IPS-NIHi11 (cell line): ENCODE data around the gene AP1M1.
A peak's percentile ranks its signal among the peaks of the same experiment; 100 is the strongest.

Experiments
- DNase-seq: peaks from one replicate; pipeline ENCODE4 v3.0.0; 2012; ENCODE audit warnings: mixed read lengths, low spot score

AP1M1 gene

DNA sequence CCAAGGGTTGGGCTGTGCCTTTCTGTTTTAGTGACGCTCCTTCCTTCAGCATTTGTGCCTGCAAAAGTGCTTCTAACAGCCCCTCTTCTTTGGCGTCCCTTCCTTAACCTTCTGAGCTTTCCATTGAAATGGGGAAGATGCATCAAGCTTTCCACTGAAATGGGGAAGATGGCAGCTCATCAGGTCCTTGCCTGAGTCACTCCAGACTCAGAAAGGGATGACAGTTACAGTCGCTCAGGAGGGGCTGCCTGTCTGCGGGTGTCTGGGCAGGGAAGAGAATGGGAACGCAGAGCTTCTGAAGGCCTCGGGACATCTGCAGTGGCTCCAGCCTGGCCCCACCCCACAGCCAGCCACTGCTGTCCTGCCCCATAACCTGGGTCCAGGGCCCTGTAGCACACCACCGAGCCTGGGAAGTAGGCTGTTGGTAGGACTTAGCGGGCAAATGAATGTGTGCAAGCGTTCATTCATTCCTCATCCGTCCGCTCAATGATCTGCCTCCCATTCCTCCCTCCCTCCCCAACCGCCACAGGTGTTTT lies 9.8 kb downstream of the AP1M1 start:
- DNase-seq: no peak

DNA sequence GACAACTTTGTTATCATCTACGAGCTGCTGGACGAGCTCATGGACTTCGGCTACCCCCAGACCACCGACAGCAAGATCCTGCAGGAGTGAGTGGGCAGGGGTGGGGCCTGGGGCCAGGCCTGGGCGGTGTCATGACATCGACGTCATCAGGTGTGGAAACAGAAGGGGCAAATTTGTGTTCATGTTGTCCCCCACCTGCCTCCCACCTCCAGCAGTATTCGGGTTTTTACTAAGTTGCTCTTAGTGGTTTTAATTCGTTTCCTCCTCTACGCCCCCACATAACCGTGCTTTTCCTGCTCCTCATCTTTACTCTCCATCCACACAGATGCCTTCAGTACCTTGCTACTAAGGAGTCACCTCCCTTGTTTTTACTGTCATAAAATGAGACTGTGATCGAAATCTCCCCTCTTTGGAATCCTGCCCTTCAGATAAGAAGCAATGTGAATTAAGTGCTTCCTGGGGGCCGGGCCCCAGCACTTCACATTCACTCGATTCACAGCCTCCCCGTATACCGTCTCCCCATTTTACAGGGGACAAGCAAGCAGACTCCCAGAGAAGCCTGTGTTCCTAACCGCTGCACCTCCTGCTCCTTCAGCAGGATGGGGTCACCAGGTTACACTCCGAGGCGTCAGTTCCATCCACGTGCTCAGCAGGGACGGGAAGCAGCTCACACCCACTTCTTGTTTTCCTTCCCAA lies 10.5 kb downstream of the AP1M1 start:
- no peak for DNase-seq

DNA sequence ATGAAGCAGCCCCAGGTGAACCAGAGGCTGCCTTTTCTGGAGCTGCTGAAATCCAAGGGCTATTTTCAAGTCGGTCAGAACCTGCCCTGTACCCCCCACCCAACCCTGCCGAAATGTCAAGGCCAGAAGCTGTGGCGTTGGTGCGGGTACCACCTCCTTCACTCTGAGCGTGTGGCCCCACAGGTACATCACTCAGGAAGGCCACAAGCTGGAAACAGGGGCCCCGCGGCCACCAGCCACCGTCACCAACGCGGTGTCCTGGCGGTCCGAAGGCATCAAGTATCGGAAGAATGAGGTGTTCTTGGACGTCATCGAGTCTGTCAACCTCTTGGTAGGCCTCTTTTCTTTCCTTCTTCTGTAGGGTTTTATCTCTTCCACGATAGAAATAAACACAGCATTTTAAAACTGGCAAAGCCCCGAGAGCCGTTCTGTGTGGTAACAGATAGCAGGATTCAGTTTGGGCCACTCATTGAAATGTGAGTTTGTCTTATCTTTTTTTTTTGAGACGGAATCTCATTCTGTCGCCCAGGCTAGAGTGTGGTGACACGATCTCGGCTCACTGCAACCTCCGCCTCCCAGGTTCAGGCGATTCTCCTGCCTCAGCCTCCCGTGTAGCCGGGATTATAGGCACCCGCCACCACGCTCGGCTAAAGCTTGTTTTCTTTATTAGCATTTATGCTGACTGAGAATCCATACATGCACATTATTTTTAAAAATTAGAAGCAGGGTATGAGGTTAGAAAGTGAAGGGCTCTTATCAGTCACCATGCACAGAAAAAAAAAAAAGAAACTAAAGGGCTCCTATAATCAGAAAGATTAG lies 11.3 kb downstream of the AP1M1 start:
- DNase-seq: no peak

DNA sequence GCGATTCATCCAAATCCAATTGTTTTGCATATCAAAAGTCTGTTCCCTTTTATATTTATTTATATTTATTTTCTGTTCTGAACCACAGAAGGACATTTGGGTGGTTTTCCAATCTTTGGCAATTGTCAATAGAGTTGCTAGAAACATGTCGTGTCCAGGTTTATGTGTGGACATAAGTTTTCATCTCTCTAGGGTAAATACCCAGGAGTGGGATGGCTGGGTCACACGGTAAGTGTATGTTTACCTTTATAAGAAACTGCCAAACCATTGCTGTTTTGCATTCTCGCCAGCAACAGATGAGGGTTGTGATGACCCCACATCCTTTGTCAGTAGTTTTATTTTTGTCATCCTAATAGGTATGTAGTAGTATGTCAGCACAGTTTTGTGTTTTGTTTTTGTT lies 12.5 kb downstream of the AP1M1 start:
- no peak for DNase-seq

DNA sequence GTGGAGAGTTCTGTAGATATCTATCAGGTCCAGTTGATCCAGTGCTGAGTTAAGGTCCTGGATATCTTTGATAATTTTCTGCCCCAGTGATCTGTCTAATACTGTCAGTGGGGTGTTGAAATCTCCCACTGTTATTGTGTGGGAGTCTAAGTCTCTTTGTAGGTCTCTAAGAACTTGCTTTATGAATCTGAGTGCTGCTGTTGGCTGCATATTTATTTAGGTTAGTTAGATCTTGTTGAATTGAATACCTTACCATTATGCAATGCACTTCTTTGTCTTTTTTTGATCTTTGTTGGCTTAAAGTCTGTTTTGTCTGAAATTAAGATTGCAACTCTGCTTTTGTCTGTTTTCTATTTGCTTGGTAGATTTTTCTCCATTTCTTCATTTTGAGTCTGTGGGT lies 15.4 kb downstream of the AP1M1 start:
- no peak for DNase-seq

DNA sequence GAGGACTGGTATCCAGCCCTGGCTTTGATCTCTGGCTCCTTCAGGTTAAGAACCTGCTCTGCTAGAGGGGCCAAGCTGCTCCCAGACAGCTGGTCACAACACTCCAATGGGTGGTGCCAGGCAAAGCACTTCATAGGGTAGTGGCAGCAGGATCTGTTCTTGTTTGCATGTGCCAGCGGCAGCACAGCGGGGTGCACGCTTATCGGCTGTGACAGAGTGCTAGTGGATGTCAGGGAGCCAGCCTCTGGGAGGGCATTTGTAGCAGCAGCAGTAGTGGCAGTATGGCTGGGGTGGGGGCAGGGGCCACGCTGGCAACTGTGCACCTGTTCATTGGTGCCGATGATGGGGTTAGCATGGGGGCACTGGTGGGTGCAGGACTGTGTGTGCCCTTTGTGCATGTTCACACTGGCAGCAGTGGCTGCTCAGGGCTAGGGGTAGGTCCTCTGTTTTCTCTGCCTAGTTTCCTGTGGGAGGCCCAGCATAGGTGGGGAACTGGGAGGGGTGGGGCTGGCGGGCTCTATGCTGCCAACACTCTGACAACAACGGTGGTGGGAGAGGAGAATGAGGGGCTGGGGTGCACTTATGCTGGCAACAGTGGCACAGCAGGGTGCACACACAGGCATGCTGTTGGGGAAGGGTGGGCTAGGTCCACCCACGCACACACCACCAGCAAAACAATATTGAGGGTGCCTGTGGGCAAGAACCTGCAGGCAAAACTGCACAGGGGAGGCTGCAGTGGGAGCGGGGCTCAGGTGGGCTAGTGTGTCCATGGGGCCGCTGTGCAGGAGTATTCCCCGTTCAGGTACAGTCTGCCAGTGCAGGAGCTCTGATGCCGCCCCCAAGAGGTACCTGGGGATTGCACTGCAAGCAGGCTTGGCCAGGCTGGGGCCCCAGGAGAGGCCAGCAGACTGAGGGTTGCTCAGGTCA lies 19.3 kb downstream of the AP1M1 start:
- DNase-seq: no peak

DNA sequence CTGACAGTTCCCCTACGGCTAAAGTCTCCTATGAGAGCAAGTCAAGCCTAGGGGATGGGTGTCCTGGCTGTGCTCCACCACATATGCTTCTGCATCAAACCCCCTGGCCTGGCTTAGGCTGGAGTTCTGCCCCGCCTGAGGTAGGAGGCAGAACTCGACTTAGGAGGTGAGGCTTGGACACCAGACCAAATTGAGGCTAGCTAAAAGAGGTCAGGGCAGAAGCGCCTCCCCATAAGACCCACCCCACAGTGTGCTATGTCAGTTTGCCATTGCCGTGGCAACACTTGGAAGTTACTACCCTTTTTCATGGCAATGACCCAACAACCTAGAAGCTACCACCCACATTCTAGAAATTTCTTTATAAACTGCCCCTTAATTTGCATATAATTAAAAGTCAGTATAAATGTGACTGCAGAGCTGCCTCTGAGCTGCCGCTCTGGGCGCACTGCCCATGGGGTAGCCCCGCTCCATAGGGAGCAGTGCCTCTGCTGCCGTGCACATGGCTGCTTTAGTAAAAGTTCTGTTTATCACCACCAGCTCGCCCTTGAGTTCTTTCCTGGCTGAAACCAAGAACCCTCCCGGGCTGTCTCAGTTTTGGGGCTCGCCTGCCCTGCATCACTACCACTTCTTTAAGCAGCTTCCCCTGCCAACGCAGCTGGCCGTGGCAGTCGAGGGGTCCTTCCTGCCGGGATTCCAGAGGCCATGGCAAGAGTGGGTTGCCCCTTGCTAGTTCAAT lies 20.2 kb downstream of the AP1M1 start:
- DNase-seq: no peak

DNA sequence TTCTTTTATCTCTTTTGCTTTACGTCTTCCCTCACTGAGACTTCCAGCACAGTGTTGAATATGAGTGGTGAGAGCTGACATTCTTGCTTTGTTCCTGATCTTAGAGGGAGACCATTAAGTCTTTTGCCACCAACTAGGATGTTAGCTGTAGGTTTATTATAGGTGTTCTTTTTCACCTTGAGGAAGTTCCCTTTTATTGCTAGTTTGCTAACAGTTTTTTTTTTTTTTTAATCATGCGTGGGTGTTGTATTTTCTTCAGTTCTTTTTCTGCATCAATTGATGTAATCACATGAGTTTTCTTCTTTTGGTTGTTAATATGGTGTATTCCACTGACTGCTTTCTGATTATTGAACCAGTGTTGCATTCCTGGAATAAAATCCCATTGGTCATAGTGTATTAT lies 21.1 kb downstream of the AP1M1 start:
- DNase-seq: no peak

DNA sequence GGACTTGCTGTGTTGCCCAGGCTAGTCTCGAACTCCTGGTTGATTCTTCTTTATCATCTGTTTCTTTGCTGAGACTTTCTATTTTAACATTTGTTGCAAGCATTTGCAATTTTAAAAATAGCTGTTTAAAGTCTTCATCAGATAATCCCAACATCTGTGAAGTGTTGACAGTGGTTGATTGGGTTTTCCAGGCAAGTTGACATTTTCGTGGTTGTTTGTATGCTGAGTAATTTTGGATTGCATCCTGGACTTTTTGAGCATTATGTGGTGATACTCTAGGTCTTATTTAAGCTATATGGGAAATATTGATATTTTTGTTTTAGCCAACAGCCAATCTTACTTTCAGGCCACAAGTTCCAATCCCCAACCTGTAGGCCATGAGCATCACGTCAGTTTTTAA lies 25.1 kb downstream of the AP1M1 start:
- DNase-seq: no peak

DNA sequence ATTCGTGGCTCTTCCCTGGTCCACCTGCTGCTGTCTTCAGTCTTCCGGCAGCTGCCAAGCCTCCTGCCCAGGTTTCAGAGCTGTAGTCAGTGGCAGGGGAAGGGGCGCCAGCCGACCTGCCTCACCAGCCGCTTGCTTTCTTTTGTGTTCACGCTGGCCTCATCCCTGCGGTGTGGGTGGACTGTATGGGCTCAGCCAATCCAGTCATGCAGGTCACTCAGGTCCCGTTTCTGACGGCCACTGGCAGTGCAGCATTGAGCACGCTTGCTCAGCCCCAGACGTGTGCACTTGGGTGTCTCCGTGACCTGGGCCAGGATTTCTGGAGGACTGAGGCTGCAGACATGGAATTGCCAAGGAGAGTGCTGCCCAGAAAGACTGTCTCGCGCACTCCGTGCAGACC lies 26.0 kb downstream of the AP1M1 start:
- peak; percentile 1 for DNase-seq

DNA sequence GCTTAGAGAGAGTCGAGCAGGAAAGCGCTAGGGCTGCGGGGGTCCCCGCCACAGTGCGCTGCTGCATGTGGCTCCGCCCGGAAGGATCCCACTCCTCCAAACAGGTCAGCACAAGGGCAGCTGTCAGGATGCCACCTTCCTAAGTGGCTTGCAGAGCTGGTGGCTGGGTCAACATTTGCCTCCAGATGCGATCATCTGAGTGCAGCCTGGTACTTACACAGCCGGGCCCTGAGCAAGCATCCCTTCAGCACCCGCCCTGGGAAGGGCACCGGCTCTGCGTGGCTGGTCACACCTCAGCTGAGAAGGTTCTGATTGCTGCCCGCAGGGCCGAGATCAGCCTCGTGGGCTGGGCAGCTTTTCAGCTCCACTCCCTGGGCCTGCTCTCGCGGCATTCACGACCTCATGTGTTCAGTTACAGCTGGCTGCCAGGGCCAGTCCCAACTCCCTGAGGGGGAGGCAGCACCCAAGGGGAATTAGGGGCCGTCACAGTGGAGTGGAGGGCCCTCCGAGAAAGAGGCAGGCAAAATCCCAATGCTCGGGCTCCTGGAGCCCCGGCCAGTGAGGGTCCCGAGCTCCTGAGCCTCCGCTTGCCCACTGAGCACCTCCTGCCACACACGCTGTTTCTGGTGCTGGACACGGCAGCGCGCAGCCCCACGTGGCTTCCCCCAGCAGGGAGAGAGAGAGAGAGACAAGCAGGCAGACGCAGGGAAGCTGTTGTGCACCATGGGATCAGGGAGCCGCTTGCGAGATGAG lies 26.8 kb downstream of the AP1M1 start:
- no peak for DNase-seq

DNA sequence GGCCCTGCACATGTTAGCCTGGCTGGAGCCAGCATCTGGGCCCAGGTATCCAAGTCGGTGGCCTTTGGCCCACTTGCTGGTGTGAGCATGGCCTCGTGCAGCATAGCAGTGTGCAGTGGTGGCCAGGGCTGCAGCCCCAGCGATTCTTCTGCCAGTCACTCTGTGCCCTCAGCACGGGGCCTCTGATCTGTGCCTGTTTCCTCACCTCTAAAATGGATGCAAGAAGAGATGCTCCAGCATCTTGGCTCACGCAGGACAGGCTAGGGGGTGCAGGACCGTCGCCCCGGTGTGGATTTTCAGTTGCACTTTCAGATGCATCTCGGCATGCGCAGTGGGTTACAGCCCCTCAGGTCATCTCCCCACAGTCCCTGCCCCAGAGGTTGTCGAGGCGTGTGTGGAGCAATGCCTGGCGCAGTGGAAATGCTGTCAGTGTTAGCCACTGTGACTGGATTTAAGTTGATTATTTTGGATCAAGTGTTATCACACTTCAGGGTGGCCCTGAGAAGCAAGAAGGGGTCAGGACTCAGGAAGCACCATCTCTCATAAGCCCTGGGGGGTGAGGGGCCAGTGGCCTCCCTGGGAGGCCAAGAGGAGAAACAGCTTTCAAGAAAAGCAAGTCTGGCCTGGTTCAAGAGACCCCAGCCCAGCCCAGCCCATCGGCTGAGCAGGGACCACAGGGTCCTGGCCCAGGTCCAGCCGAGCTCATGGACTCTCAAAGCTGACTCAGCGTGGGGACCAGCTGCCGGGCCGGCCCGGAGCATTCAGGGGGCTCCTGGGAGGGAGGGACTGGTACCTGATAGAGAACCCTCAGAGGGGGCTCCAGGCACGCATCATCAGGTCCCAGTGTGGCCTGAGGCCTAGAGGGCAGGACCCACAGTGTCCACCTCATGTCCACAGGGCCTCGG lies 27.8 kb downstream of the AP1M1 start:
- DNase-seq: no peak

DNA sequence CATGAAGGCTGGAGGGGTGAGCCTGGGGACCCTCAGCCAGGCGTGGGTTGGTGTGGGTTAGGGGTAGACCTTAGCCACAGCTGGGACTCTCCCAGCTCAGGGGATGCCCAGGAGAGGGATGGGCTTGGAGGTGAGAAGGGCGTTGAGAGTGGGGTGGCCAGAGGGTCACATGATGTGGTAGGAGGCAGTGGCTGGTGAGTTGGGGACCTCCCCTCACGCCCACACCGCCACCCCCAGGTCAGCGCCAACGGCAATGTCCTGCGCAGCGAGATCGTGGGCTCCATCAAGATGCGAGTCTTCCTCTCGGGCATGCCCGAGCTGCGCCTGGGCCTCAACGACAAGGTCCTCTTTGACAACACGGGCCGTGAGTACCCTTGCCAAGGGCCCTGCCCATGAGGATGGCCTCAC lies 28.5 kb downstream of the AP1M1 start:
- DNase-seq: no peak

DNA sequence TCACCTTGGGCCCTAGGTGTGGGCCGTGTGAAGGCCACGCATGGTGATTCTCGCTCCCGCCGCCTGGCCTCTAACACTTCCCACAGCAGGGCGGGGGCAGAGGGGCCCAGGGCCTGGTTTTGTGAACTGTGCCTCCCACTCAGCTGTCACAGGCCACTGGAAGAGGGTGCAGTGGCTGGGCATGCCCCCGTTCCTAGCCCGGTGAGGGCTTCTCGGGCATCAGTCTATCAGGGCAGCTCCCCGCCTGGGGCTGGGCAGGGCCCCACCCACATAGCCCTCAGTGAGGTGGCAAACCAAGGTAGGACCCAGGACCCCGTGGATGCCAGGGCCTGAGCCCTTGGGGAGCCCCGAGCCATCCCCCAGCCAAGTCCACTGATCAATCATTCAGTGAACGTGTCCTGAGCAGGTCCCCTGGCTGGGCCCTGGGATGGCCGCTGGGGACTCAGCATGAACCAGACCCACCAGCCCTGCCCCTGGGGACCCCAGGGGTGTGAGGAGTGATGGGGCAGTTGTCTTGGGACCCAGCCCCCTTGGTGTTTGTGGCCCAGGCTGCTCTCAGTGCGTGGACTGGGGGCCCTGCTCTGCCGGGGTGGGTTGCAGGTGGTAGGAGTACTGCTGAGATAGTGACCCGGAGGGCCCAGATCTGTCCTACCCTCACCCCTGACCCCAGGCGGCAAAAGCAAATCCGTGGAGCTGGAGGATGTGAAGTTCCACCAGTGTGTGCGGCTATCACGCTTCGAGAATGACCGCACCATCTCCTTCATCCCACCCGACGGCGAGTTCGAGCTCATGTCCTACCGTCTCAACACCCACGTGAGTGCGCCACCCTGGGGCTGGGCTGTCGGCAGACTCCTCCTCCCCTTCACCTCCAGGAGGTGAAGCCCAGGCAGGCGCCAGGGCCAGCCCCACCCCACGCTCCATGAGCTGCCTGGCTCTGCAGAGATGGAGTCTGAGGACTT lies 29.4 kb downstream of the AP1M1 start:
- DNase-seq: no peak

DNA sequence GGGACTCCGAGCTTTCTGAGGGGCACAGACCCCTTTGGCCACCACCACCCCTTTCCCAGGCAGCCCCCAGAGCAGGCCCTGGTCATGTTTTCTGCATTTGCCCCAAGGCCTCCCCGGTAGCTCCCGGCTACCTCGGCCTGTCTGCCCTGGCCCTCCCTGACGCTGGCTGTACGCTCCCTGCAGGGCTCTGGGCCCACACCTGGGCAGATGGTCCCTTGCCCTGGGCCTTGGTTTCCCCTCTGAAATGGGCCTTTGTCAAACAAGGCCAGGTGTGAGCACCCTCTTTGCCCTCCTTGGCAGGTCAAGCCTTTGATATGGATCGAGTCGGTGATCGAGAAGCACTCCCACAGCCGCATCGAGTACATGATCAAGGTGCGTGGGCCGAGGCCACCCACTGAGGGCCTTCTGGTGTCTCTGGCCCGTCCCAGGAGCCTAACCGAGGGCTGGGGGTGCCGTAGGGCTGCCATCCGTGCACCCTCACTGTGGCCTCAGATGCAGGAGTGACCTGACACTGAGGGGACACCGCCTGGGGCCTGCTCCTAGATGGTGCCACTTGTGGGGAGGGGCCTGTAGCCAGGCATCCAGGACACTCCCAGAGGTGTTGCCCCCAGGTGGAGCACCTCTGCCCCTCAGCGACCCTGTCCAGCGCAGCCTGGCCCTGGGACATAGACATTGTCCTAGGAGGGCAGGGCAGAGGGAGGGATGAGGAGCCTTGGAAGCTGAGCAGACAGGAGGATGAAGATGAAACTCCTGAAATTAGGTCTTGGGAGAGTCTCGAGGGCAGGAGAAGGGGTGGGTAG lies 30.3 kb downstream of the AP1M1 start:
- no peak for DNase-seq

DNA sequence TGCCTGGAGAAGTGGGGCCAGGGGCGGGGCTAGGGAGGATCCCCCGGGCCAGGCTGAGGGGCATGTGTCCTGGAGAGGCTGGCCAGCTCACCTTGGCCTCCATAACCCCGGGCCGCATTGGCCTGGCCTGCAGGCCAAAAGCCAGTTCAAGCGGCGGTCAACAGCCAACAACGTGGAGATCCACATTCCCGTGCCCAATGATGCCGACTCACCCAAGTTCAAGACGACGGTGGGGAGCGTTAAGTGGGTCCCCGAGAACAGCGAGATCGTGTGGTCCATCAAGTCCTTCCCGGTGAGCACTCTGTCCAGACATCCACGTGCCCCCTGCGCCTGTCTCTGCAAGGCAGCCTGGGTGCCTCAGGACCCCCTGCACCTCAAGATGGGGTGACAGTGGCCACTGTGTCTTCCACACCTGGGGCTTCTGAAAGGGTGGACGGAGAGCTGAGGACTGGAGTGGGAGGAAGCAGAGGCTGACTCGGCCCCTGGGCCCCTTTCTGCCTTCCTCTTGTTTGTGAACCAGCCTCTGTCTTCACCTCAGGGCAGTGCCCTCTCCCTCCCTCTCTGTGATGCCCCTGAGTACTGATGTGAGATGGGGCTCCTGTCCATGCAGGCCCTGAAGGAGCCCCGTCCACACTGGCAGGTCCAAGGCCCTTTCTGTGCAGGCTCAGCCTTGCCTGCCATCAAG lies 31.1 kb downstream of the AP1M1 start:
- no peak for DNase-seq

DNA sequence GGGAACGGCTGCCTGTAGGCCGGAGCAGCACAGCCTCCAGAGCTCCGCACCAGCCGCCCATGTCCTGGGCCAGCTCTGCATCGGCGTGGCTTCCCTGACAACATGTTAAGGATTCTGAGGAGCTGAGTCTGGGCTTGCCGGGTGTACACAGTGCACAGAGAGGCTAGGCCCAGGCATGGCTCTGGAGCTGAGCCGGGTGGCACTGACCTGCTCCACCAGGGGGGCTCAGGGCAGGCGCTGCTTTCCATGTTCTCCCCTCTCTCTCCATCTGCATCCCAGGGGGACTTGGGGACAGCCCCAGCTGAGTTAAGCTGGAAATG lies 31.6 kb downstream of the AP1M1 start:
- no peak for DNase-seq
